ENCODE data around the gene NEIL3.

DNA sequence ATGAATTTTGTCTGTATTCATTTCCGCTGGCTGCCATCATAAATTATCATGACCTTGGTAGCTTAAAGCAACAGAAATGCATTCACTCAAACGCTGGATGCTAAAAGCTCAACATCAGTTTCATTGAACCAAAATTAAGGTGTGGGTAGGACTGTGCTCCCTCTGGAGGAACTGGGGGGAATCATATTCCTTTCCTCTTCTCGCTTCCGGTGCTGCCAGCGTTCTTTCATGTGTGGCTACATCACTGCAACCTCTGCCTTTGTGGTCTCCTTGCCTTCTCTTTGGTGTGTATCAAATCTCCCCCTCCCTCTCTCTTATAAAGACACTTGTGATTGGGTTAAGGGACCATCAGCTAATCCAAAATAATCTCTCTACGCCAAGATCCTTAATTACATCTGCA is 39.5 kb downstream of the NEIL3 start:
- TF ChIP-seq POLR2AphosphoS5 (IDR thresholded peaks at IDR 0.05), result no peak
- TF ChIP-seq, protein P1, sequence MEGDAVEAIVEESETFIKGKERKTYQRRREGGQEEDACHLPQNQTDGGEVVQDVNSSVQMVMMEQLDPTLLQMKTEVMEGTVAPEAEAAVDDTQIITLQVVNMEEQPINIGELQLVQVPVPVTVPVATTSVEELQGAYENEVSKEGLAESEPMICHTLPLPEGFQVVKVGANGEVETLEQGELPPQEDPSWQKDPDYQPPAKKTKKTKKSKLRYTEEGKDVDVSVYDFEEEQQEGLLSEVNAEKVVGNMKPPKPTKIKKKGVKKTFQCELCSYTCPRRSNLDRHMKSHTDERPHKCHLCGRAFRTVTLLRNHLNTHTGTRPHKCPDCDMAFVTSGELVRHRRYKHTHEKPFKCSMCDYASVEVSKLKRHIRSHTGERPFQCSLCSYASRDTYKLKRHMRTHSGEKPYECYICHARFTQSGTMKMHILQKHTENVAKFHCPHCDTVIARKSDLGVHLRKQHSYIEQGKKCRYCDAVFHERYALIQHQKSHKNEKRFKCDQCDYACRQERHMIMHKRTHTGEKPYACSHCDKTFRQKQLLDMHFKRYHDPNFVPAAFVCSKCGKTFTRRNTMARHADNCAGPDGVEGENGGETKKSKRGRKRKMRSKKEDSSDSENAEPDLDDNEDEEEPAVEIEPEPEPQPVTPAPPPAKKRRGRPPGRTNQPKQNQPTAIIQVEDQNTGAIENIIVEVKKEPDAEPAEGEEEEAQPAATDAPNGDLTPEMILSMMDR (IDR thresholded peaks at IDR 0.05), result no peak

Measured in gastroesophageal sphincter (tissue), 3 donors.